C4-2B (cell line): Measurements from ENCODE around the gene DUS2.

Experiments
- CTCF ChIP-seq: fragments of 450-650 bp; conservative IDR thresholded peaks from 2 replicates; pipeline ENCODE4 v1.5.1; 2017; ENCODE audit warnings: mild to moderate bottlenecking
- ZFX ChIP-seq: fragments of 450-650 bp; IDR thresholded peaks from 2 replicates; pipeline ENCODE4 v1.6.1; 2017

DNA sequence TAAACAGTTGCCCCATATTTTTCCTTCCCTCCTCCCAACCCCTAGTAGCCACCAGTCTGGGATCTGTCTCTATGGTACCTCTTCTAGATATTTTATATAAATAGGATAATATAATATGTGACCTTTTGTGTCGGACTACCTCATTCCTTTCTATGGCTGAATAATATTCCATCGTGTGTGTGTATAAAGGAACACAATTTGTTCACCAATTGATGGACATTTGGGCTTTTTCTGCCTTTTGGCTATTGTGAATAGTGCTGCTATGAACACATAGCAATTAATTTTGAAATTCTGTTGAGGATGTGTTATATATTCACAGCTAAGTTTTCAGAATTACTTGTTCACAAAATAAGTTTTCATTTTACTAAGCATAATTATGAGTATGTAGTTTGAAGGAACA, 64.6 kb downstream of the DUS2 start:
- no peak for TF ChIP-seq CTCF
- no peak for TF ChIP-seq ZFX
